Mesendoderm (in vitro differentiated cells): ENCODE measurements around the gene LRP11.

Source experiments
- DNase-seq: peaks from one replicate; pipeline ENCODE4 v3.0.0; 2013
- H2AK5ac ChIP-seq: 2 replicates; pipeline ENCODE4 v1.6.1; 2013; ENCODE audit warnings: low read length, inconsistent platforms
- H2BK120ac ChIP-seq: 2 replicates; pipeline ENCODE4 v1.6.1; 2013; ENCODE audit warnings: low read depth, mild to moderate bottlenecking, low read length, moderate library complexity, mixed read lengths
- H2BK15ac ChIP-seq: replicated peaks from 2 replicates; pipeline ENCODE4 v1.6.1; 2013; ENCODE audit warnings: low read depth, mild to moderate bottlenecking, moderate library complexity
- H2BK5ac ChIP-seq: 2 replicates; pipeline ENCODE4 v1.6.1; 2013; ENCODE audit warnings: low read length, inconsistent platforms
- H3K18ac ChIP-seq: 2 replicates; pipeline ENCODE4 v1.6.1; 2013; ENCODE audit warnings: mild to moderate bottlenecking, low read length, mixed read lengths
- H3K23ac ChIP-seq: one replicate; pipeline ENCODE4 v1.6.1; 2013; ENCODE audit warnings: low read length
- H3K27ac ChIP-seq: 2 replicates; pipeline ENCODE4 v1.5.1; 2013; ENCODE audit warnings: low read depth, mild to moderate bottlenecking, inconsistent platforms, low read length, moderate library complexity
- H3K27me3 ChIP-seq: 2 replicates; pipeline ENCODE4 v1.6.1; 2013; ENCODE audit warnings: low read length, control low read depth, mild to moderate bottlenecking, inconsistent platforms; ENCODE audit not compliant: insufficient read depth, poor library complexity
- H3K36me3 ChIP-seq: 2 replicates; pipeline ENCODE4 v1.6.1; 2013; ENCODE audit warnings: low read length, inconsistent platforms; ENCODE audit not compliant: control insufficient read depth, insufficient read depth
- H3K4ac ChIP-seq: one replicate; pipeline ENCODE4 v1.6.1; 2013; ENCODE audit warnings: low read depth, mild to moderate bottlenecking, low read length, moderate library complexity
- H3K4me1 ChIP-seq: 2 replicates; pipeline ENCODE4 v1.6.1; 2013; ENCODE audit warnings: low read depth, low read length, inconsistent platforms; ENCODE audit not compliant: control insufficient read depth
- H3K4me2 ChIP-seq: 2 replicates; pipeline ENCODE4 v1.6.1; 2013; ENCODE audit warnings: low read length
- H3K4me3 ChIP-seq: 2 replicates; pipeline ENCODE4 v1.5.1; 2013; ENCODE audit warnings: mild to moderate bottlenecking, low read length
- H3K56ac ChIP-seq: one replicate; pipeline ENCODE4 v1.6.1; 2013; ENCODE audit warnings: low read length
- H3K79me1 ChIP-seq: 2 replicates; pipeline ENCODE4 v1.6.1; 2013; ENCODE audit warnings: low read length, inconsistent platforms
- H3K79me2 ChIP-seq: 2 replicates; pipeline ENCODE4 v1.6.1; 2013; ENCODE audit warnings: mild to moderate bottlenecking, low read length; ENCODE audit not compliant: control insufficient read depth, insufficient read depth
- H3K9ac ChIP-seq: 2 replicates; pipeline ENCODE4 v1.6.1; 2013; ENCODE audit warnings: low read length, inconsistent platforms
- H4K5ac ChIP-seq: one replicate; pipeline ENCODE4 v1.6.1; 2013; ENCODE audit warnings: low read length
- H4K8ac ChIP-seq: one replicate; pipeline ENCODE4 v1.6.1; 2013; ENCODE audit warnings: low read depth, mild to moderate bottlenecking, control low read depth, low read length, moderate library complexity
- WGBS: extraction: QIAGEN DNeasy Blood & Tissue Kit; methylation state at CpG from one replicate; pipeline ENCODE4 v1.1.7; 2013; ENCODE audit warnings: low lambda C conversion rate, missing lambda C conversion rate; ENCODE audit not compliant: insufficient coverage; ENCODE audit errors: extremely low coverage; 5-methylcytosine and 5-hydroxymethylcytosine counted together

Gene LRP11

DNA sequence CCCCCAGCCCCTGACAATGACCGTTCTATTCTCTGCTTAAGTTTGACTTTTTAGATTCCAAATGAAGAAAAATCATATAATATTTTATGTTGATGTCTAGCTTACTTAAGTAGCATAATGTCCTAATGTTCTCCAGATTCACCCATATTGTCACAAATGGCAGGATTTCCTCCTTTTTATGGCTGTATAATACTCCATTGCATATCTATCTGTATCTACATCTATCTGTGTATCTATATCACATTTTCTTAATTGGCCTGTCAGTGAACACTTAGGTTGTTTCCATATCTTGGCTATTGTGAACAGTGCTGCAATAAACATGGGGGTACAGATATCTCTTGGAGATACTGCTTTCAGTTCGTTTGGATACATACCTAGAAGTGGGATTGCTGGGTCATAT is 7.0 kb upstream of the LRP11 start:
- Histone ChIP-seq H3K4me2 (no peak overlapping the region), H3K4ac (no peak overlapping the region), H3K9ac (no peak overlapping the region), H2BK15ac (no peak overlapping the region), H2BK5ac (no peak overlapping the region), H3K79me2 (no peaks in the 10 kb centered on the region), H3K18ac (no peak overlapping the region), H3K56ac (no peak overlapping the region), H3K36me3 (no peaks in the 10 kb centered on the region), H2AK5ac (no peak overlapping the region), H4K5ac (no peak overlapping the region), H4K8ac (no peak overlapping the region), H3K79me1 (no peaks in the 10 kb centered on the region), H3K27me3 (no peaks in the 10 kb centered on the region), H3K23ac (no peak overlapping the region), H3K27ac (no peak overlapping the region), H3K4me1 (no peaks in the 10 kb centered on the region), H3K4me3 (no peak overlapping the region), H2BK120ac (no peak overlapping the region)
- no CpG with 5 or more reads among the region's 2 CpGs for WGBS
- no peak for DNase-seq

DNA sequence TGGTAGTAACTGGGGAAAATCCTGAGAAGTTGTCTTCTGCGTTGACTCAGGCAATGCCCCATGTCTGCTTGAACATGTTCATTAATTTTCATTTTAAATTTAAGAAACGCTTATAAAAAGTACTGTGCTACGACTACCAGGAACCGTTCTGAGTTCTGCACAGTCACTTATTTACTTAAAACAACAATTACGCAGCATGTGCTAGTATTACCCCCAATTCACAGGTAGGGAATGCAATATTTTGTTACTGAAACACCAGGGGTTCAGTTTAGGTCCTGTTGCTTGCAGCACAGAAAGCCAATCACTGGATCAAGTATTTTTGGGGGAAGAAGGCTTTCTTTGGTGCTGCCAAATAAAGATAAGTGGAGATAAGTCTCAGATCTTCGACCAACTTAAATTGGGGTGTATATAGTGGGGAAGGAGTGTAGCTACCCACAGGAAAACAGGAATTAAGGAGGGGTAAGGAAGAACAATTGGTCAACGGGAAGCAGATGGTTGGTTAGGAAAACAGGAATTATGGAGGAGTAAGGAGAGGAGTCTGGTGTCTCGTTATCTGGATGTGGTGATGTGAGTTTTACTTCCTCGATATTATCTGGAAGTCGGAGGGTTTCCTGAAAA is 5.2 kb upstream of the LRP11 start:
- WGBS: no CpG with 5 or more reads among the region's 10 CpGs
- H2BK5ac ChIP-seq: no peak overlapping the region
- H2BK15ac ChIP-seq: no peak overlapping the region
- no peak overlapping the region for H3K27ac ChIP-seq
- no peak overlapping the region for H3K56ac ChIP-seq
- no peaks in the 10 kb centered on the region for H3K79me1 ChIP-seq
- no peak overlapping the region for H3K4ac ChIP-seq
- no peaks in the 10 kb centered on the region for H3K4me1 ChIP-seq
- H3K9ac ChIP-seq: no peak overlapping the region
- no peak overlapping the region for H4K8ac ChIP-seq
- no peak overlapping the region for H4K5ac ChIP-seq
- no peak overlapping the region for H2AK5ac ChIP-seq
- H3K23ac ChIP-seq: no peak overlapping the region
- no peaks in the 10 kb centered on the region for H3K79me2 ChIP-seq
- H2BK120ac ChIP-seq: no peak overlapping the region
- no peaks in the 10 kb centered on the region for H3K27me3 ChIP-seq
- no peak for DNase-seq
- no peak overlapping the region for H3K18ac ChIP-seq
- H3K36me3 ChIP-seq: no peaks in the 10 kb centered on the region
- no peak overlapping the region for H3K4me3 ChIP-seq
- no peak overlapping the region for H3K4me2 ChIP-seq

DNA sequence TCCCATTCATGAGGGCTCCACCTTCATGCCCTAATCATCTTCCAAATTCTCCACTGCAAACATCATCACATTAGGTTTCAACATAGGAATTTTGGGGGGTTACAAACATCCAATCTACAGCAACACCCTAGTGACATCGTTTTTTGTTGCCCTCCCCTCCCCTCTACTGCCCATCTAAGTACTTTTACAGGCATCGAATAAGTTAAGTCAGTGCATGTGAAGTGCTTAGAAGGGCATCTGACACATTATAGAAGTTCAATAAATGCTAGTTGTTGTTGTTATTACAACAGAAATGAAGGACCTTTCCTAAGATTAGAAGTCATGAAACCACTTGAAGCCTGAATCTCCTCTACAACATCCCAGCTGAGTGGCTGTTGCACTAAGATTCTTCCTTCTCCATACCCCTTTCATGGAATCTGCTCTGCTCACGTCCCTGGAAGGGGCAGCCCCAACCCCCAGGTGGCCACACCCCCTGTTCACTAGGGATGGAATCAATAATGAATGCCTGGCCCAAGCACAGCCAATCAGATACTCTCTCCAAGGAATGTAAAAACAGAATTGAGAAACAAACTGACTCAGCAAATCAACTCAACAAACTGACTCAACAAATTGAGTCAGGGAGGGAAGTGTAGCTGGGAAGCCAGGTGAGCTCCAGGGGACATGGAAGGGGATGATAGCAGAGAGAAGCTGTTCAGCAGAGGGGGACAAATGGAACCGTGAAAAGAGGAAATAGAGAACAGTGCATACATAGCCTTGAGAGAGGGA is 3.9 kb upstream of the LRP11 start:
- Histone ChIP-seq H3K9ac (no peak overlapping the region), H3K4me1 (no peaks in the 10 kb centered on the region), H3K4me3 (no peak overlapping the region), H3K27ac (no peak overlapping the region), H4K5ac (no peak overlapping the region), H4K8ac (no peak overlapping the region), H3K4me2 (no peak overlapping the region), H2BK120ac (no peak overlapping the region), H3K18ac (no peak overlapping the region), H3K56ac (no peak overlapping the region), H3K79me2 (no peaks in the 10 kb centered on the region), H3K79me1 (no peaks in the 10 kb centered on the region), H2BK15ac (no peak overlapping the region), H3K23ac (no peak overlapping the region), H3K36me3 (no peaks in the 10 kb centered on the region), H2BK5ac (no peak overlapping the region), H3K27me3 (no peaks in the 10 kb centered on the region), H3K4ac (no peak overlapping the region), H2AK5ac (no peak overlapping the region)
- peak; percentile 84 for DNase-seq
- WGBS: no CpG with 5 or more reads among the region's 4 CpGs

DNA sequence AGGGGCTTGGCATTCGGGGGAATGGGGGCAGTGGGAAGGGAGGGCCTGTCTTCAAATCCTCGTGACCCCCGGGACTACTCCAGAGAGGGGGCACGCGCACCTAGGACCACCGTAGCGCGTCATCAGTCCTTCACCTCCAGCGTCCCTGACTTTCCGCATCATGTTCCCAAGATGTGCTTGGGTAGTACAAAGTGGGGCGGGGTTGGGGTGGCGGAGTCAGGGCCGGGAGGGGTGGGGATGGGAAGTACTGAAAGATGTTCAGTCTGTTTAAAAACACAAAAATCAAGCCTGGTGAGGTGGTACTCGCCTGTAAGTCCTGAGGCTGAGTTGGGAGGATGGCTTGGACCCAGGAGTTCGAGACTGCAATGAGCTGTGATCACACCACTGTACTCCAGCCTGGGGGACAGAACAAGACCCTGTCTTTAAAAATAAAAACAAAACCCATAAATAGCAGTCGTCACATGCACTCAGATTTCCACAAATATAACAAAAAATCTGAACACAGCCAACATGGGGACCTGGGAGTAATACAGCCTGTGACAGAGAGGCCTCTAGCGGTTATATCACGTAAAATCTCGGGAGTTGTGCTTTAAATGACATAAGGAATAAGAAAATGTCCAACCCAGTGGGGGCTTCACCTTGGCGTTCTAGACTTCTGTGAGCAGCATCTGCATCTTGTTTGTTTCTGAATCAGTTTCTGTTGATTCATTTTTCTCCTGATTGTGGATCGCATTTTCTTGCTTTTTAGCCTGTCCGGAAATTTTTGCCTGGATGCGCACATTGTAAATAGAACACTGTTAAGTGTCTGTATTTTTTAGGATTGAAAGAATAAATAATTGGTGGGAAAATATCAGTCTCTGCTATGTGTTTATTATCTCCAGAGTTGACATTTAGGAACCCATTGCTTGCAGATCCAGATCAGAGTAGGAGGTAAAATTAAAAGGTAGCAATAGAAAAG is 698 bp upstream of the LRP11 start:
- H3K4ac ChIP-seq: no peak overlapping the region
- H3K4me3 ChIP-seq: peak overlapping the region; percentile 28
- no peaks in the 10 kb centered on the region for H3K36me3 ChIP-seq
- peak overlapping the region; percentile 61 for H3K9ac ChIP-seq
- no peak overlapping the region for H2BK15ac ChIP-seq
- H3K79me2 ChIP-seq: no peaks in the 10 kb centered on the region
- no peaks in the 10 kb centered on the region for H3K79me1 ChIP-seq
- no peak overlapping the region for H4K8ac ChIP-seq
- H3K4me1 ChIP-seq: no peaks in the 10 kb centered on the region
- H3K27ac ChIP-seq: no peak overlapping the region
- no peak overlapping the region for H3K23ac ChIP-seq
- no CpG with 5 or more reads among the region's 23 CpGs for WGBS
- no peak overlapping the region for H2BK120ac ChIP-seq
- peak overlapping the region; percentile 74 for H3K56ac ChIP-seq
- DNase-seq: peak; percentile 73
- peak overlapping the region; percentile 92 for H3K4me2 ChIP-seq
- H2BK5ac ChIP-seq: no peak overlapping the region
- H3K27me3 ChIP-seq: no peaks in the 10 kb centered on the region
- H2AK5ac ChIP-seq: no peak overlapping the region
- no peak overlapping the region for H3K18ac ChIP-seq
- H4K5ac ChIP-seq: no peak overlapping the region

DNA sequence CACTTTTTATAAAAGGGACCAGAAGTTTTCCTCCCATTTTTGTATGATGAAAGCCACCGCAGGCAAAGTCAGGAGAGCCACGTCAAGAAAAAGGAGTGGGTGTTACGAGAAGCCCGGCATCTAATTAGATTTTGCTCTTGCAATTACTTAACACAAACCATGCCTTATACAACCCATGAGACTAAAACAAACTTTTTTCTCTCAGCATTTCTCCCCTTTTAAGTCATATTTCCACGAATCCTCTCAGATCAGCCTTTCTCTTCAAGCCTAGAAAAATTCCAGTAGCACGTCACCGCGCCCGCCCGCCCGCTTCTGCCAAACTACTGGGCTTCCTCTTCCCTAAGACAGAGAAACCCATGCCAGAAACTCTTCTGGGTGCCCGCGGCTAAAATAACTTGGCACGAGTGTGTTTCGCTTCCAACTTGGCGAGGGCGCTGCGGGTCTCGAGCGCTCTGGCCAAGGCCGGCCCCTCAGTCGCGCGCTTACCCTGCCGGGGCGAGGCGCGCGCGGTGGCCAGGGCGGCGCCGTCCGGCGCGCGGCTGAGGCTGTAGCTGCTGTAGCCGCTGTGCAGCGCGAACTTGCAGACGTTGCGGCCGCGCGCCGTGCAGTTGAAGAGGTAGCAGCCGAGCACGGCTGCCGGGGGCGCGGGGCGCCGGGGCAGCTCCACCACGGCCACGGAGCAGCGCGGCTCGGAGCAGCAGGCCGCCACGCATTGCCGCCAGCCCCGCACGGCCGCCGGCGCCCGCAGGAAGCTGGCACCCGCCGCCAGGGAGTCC is 1.0 kb downstream of the LRP11 start:
- H3K79me2 ChIP-seq: no peaks in the 10 kb centered on the region
- no peak overlapping the region for H4K8ac ChIP-seq
- H3K23ac ChIP-seq: no peak overlapping the region
- no peak overlapping the region for H3K27ac ChIP-seq
- H3K79me1 ChIP-seq: no peaks in the 10 kb centered on the region
- no peaks in the 10 kb centered on the region for H3K36me3 ChIP-seq
- no peaks in the 10 kb centered on the region for H3K27me3 ChIP-seq
- no peak overlapping the region for H4K5ac ChIP-seq
- no peak overlapping the region for H3K4ac ChIP-seq
- no peak overlapping the region for H2BK5ac ChIP-seq
- no peak overlapping the region for H2BK120ac ChIP-seq
- WGBS: no CpG with 5 or more reads among the region's 69 CpGs
- peak overlapping the region; percentile 85 for H3K56ac ChIP-seq
- no peaks in the 10 kb centered on the region for H3K4me1 ChIP-seq
- peak overlapping the region; percentile 57 for H3K4me3 ChIP-seq
- H3K18ac ChIP-seq: no peak overlapping the region
- DNase-seq: peak; percentile 63
- no peak overlapping the region for H2AK5ac ChIP-seq
- H3K9ac ChIP-seq: peak overlapping the region; percentile 70
- peak overlapping the region; percentile 98 for H3K4me2 ChIP-seq
- no peak overlapping the region for H2BK15ac ChIP-seq
